Hepatocyte (in vitro differentiated cells): ENCODE results near the gene TRAF3. TPM values are rescaled to one million over a fixed set of nuclear protein-coding genes. Genes with fewer than 3 reads are reported as not detected.

Experiments
- DNase-seq: peaks from one replicate; pipeline ENCODE4 v3.0.0-alpha.2; 2016; ENCODE audit warnings: low spot score
- H2AFZ ChIP-seq: fragments of 200-600 bp; sonication (generic); 2 replicates; pipeline ENCODE4 v1.6.0; 2016; ENCODE audit warnings: antibody characterized with exemption, mild to moderate bottlenecking
- H3K27ac ChIP-seq: fragments of 200-600 bp; sonication (generic); 2 replicates; pipeline ENCODE4 v1.5.1; 2016; ENCODE audit warnings: mild to moderate bottlenecking
- H3K27me3 ChIP-seq: fragments of 200-600 bp; sonication (generic); 2 replicates; pipeline ENCODE4 v1.6.1; 2016
- H3K36me3 ChIP-seq: fragments of 200-600 bp; sonication (generic); replicated peaks from 2 replicates; pipeline ENCODE4 v1.5.1; 2016; ENCODE audit warnings: low read depth; ENCODE audit not compliant: insufficient read depth
- H3K4me1 ChIP-seq: fragments of 200-600 bp; sonication (generic); 2 replicates; pipeline ENCODE4 v1.5.1; 2016; ENCODE audit warnings: mild to moderate bottlenecking, moderate library complexity; ENCODE audit not compliant: insufficient read depth
- H3K4me2 ChIP-seq: fragments of 200-600 bp; sonication (generic); 2 replicates; pipeline ENCODE4 v1.6.0; 2016
- H3K4me3 ChIP-seq: fragments of 200-600 bp; sonication (generic); 2 replicates; pipeline ENCODE4 v1.5.1; 2016; ENCODE audit warnings: mild to moderate bottlenecking
- H3K79me2 ChIP-seq: fragments of 200-600 bp; sonication (generic); 2 replicates; pipeline ENCODE4 v1.6.0; 2017; ENCODE audit warnings: mild to moderate bottlenecking
- H3K9me2 ChIP-seq: fragments of 200-600 bp; sonication (generic); replicated peaks from 2 replicates; pipeline ENCODE4 v1.6.0; 2017; ENCODE audit warnings: mild to moderate bottlenecking; ENCODE audit not compliant: insufficient read depth
- H3K9me3 ChIP-seq: fragments of 200-600 bp; sonication (generic); 2 replicates; pipeline ENCODE4 v1.5.1; 2016; ENCODE audit warnings: low read depth, mild to moderate bottlenecking
- H4K20me1 ChIP-seq: fragments of 200-600 bp; sonication (generic); 2 replicates; pipeline ENCODE4 v1.6.0; 2016; ENCODE audit warnings: mild to moderate bottlenecking; ENCODE audit not compliant: insufficient read depth, poor library complexity, severe bottlenecking
- CTCF ChIP-seq: fragments of 200-600 bp; sonication (generic); IDR thresholded peaks from 2 replicates; pipeline ENCODE4 v1.5.1; 2016; ENCODE audit warnings: antibody characterized with exemption, mild to moderate bottlenecking; ENCODE audit not compliant: poor library complexity
- EZH2 ChIP-seq: fragments of 200-600 bp; sonication (generic); IDR thresholded peaks from 2 replicates; pipeline ENCODE4 v1.6.1; 2016; ENCODE audit warnings: antibody characterized with exemption, mild to moderate bottlenecking, borderline replicate concordance
- EZH2phosphoT487 ChIP-seq: fragments of 200-600 bp; sonication (generic); IDR thresholded peaks from one replicate; pipeline ENCODE4 v1.6.1; 2018; ENCODE audit warnings: antibody characterized with exemption, mild to moderate bottlenecking, low read depth, moderate library complexity; ENCODE audit not compliant: unreplicated experiment, severe bottlenecking
- WGBS: methylation state at CpG from one replicate; pipeline ENCODE4 v1.1.6; 2016; ENCODE audit warnings: low lambda C conversion rate; ENCODE audit errors: missing lambda C conversion rate; 5-methylcytosine and 5-hydroxymethylcytosine counted together
- polyA plus RNA-seq: library from polyadenylated mRNA; unstranded; fragments of >200 nt; fragmentation: Nextera tagmentation; extraction: Ambion mirVana; gene quantifications from 2 replicates; pipeline ENCODE4 v1.2.1, GENCODE V29; 2016
- total RNA-seq: library from RNA; depleted of rRNA; stranded (reverse); fragments of >200 nt; gene quantifications from 2 replicates; pipeline ENCODE4 v1.2.3, GENCODE V29; 2014

Gene TRAF3
- total and polyA plus RNA-seq, 2 experiments from 2014 or later: 8.0 to 15.8 TPM

- TF ChIP-seq CTCF (no peak), EZH2 (no peak), EZH2phosphoT487 (no peak)
- Histone ChIP-seq H3K27ac (no peak overlapping the region), H3K36me3 (no peaks in the 10 kb centered on the region), H3K4me3 (no peak overlapping the region), H3K4me2 (no peak overlapping the region), H3K9me2 (no peaks in the 10 kb centered on the region), H3K4me1 (no peaks in the 10 kb centered on the region), H3K9me3 (no peaks in the 10 kb centered on the region), H2AFZ (no peak overlapping the region), H4K20me1 (no peaks in the 10 kb centered on the region), H3K79me2 (no peaks in the 10 kb centered on the region), H3K27me3 (no peaks in the 10 kb centered on the region)
- DNase-seq: no peak
- WGBS: 93% methylated on average over 19 of the region's 19 CpGs
Measured at GRCh38 chr14:102915292-102916110, 138.3 kb downstream of the TRAF3 start.

GRCh38 chr14:102916347-102917055, 139.3 kb downstream of the TRAF3 start:
- WGBS: 91% methylated on average over 17 of the region's 18 CpGs

GRCh38 chr14:102917056-102917385, 139.8 kb downstream of the TRAF3 start:
- H3K27ac ChIP-seq: no peak overlapping the region
- WGBS: 90% methylated on average over 6 of the region's 6 CpGs

More at GRCh38 chr14:102916347-102917055, 139.3 kb downstream of the TRAF3 start:
- Histone ChIP-seq H3K4me1 (no peaks in the 10 kb centered on the region), H3K9me3 (no peaks in the 10 kb centered on the region), H3K79me2 (no peaks in the 10 kb centered on the region), H3K4me2 (no peak overlapping the region), H4K20me1 (no peaks in the 10 kb centered on the region), H3K4me3 (no peak overlapping the region), H3K27me3 (no peaks in the 10 kb centered on the region), H2AFZ (no peak overlapping the region), H3K36me3 (no peaks in the 10 kb centered on the region), H3K9me2 (no peaks in the 10 kb centered on the region), H3K27ac (no peak overlapping the region)
- TF ChIP-seq EZH2: no peak
- no peak for TF ChIP-seq EZH2phosphoT487
- TF ChIP-seq CTCF: no peak
- no peak for DNase-seq

More at GRCh38 chr14:102917056-102917385, 139.8 kb downstream of the TRAF3 start:
- H2AFZ ChIP-seq: no peak overlapping the region
- no peak for TF ChIP-seq EZH2
- no peak for TF ChIP-seq CTCF
- TF ChIP-seq EZH2phosphoT487: no peak
- H3K4me2 ChIP-seq: no peak overlapping the region
- no peak for DNase-seq
- no peaks in the 10 kb centered on the region for H3K36me3 ChIP-seq
- peaks cover 1% of the 10 kb centered on the region for H3K27me3 ChIP-seq
- no peak overlapping the region for H3K4me3 ChIP-seq
- H3K4me1 ChIP-seq: no peaks in the 10 kb centered on the region
- no peaks in the 10 kb centered on the region for H4K20me1 ChIP-seq
- no peaks in the 10 kb centered on the region for H3K9me2 ChIP-seq
- no peaks in the 10 kb centered on the region for H3K79me2 ChIP-seq
- H3K9me3 ChIP-seq: no peaks in the 10 kb centered on the region
